ENCODE results near the gene C3orf62.

GRCh38 chr3:49310677-49311076, 33.6 kb upstream of the C3orf62 start:
- no peak for TF ChIP-seq CTCF (IDR thresholded peaks at IDR 0.05 in 8 of 11, conservative IDR thresholded peaks at IDR 0.05 in 3 of 11)
- no peak for TF ChIP-seq POLR2A (IDR thresholded peaks at IDR 0.05)
- no peak for TF ChIP-seq POLR2AphosphoS5 (IDR thresholded peaks at IDR 0.05)
